Fibroblast of skin of back (primary cell): ENCODE measurements around the gene IFNK.

Experiments used
- DNase-seq: peaks from one replicate; pipeline ENCODE4 v3.0.0-alpha.2; 2013

Gene IFNK

DNA sequence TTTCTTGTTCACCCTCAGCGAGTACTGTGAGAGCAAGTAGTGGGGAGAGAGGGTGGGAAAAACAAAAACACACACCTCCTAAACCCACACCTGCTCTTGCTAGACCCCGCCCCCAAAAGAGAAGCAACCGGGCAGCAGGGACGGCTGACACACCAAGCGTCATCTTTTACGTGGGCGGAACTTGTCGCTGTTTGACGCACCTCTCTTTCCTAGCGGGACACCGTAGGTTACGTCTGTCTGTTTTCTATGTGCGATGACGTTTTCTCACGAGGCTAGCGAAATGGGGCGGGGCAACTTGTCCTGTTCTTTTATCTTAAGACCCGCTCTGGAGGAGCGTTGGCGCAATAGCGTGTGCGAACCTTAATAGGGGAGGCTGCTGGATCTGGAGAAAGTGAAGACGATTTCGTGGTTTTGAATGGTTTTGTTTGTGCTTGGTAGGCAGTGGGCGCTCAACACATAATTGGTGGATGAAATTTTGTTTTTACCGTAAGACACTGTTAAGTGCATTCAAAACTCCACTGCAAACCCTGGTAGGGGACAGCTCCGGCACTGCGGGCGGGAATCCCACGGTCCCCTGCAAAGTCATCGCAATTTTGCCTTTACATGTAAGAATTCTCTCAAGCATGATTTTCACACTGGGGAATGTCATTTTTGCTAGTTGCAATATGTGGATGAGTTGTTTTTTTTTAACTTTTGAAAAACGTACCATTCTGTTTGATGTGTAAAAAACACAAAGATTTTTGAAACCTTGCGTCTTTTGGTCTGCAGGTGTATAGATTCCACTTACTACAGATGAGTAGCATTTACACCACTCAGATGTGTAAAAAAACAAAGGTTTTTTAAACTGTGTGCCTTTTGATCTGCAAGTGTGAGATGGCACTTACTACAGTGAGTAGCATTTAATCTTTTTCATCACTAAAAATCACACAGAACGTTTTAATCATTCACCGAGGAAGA lies 49.8 kb downstream of the IFNK start:
- peak; percentile 98 for DNase-seq
